IMR-90 (cell line): ENCODE results near the gene DEFB110. TPM values are rescaled to one million over a fixed set of nuclear protein-coding genes. Genes with fewer than 3 reads are reported as not detected.

Experiments
- ATAC-seq: fragments of 200-7000 bp; cut with Tn5 transposase; 2 replicates; pipeline ENCODE4 v1.9.1; 2020; ENCODE audit warnings: low read depth, mild to moderate bottlenecking, moderate library complexity
- BruUV-seq: library from RNA; stranded (reverse); fragments of 400-500 nt; replicated peaks from 2 replicates; lab custom pipeline; 2021; lab: Mats Ljungman, UMichigan
- CTCF ChIA-PET: fragments of 300-600 bp; formaldehyde crosslinking; extraction: SDS; loops from one replicate; lab custom pipeline; 2021; ENCODE audit warnings: antibody characterized with exemption; lab: Yijun Ruan, JAX
- POLR2A ChIA-PET: fragments of 300-600 bp; sonication (Branson Sonifier 250); formaldehyde crosslinking; loops from one replicate; lab custom pipeline; 2022; ENCODE audit warnings: antibody characterized with exemption; ENCODE audit not compliant: unreplicated experiment; lab: Charles Lee
- DNase-seq: peaks from one replicate; pipeline ENCODE4 v3.0.0; 2013
- H2AFZ ChIP-seq: replicated peaks from 2 replicates; pipeline ENCODE3; 2013; ENCODE audit warnings: low read length, mild to moderate bottlenecking; ENCODE audit not compliant: poor library complexity
- H2AK5ac ChIP-seq: 2 replicates; pipeline ENCODE4 v1.6.1; 2013; ENCODE audit warnings: low read depth, low read length, inconsistent platforms
- H2AK9ac ChIP-seq: replicated peaks from 2 replicates; pipeline ENCODE3; 2013; ENCODE audit warnings: mild to moderate bottlenecking, low read depth, low read length, moderate library complexity; ENCODE audit not compliant: poor library complexity
- H2BK120ac ChIP-seq: 2 replicates; pipeline ENCODE4 v1.6.1; 2013; ENCODE audit warnings: low read depth, low read length, inconsistent platforms
- H2BK15ac ChIP-seq: 3 replicates; pipeline ENCODE4 v1.6.1; 2013; ENCODE audit warnings: low read depth, low read length, inconsistent platforms
- H2BK20ac ChIP-seq: 2 replicates; pipeline ENCODE4 v1.6.1; 2013; ENCODE audit warnings: low read depth, mild to moderate bottlenecking, inconsistent platforms, low read length, moderate library complexity
- H2BK5ac ChIP-seq: 2 replicates; pipeline ENCODE4 v1.6.1; 2013; ENCODE audit warnings: mild to moderate bottlenecking, low read depth, low read length, inconsistent platforms; ENCODE audit not compliant: poor library complexity, severe bottlenecking
- H3K14ac ChIP-seq: replicated peaks from 2 replicates; pipeline ENCODE4 v1.6.1; 2013; ENCODE audit warnings: low read depth, low read length, inconsistent platforms
- H3K18ac ChIP-seq: 2 replicates; pipeline ENCODE4 v1.6.1; 2013; ENCODE audit warnings: low read depth, low read length, control low read depth
- H3K23ac ChIP-seq: 2 replicates; pipeline ENCODE4 v1.6.1; 2013; ENCODE audit warnings: low read depth, low read length, inconsistent platforms
- H3K27ac ChIP-seq: 2 replicates; pipeline ENCODE4 v1.5.1; 2013; ENCODE audit warnings: mild to moderate bottlenecking, control low read depth, low read length; ENCODE audit not compliant: insufficient read depth
- H3K27me3 ChIP-seq: 2 replicates; pipeline ENCODE4 v1.6.1; 2013; ENCODE audit warnings: low read length; ENCODE audit not compliant: control insufficient read depth, insufficient read depth
- H3K36me3 ChIP-seq: 2 replicates; pipeline ENCODE4 v1.6.1; 2013; ENCODE audit warnings: low read length, mixed read lengths; ENCODE audit not compliant: control insufficient read depth, insufficient read depth
- H3K4ac ChIP-seq: 2 replicates; pipeline ENCODE4 v1.6.1; 2013; ENCODE audit warnings: low read depth, low read length, inconsistent platforms
- H3K4me1 ChIP-seq: 2 replicates; pipeline ENCODE4 v1.6.1; 2013; ENCODE audit warnings: low read length, mixed read lengths; ENCODE audit not compliant: control insufficient read depth, insufficient read depth
- H3K4me2 ChIP-seq: 2 replicates; pipeline ENCODE4 v1.6.1; 2013; ENCODE audit warnings: low read depth, mild to moderate bottlenecking, control low read depth, low read length, moderate library complexity
- H3K4me3 ChIP-seq: 2 replicates; pipeline ENCODE4 v1.5.1; 2013; ENCODE audit warnings: low read depth, mild to moderate bottlenecking, control low read depth, low read length, moderate library complexity; ENCODE audit not compliant: insufficient read depth
- H3K56ac ChIP-seq: 2 replicates; pipeline ENCODE4 v1.6.1; 2013; ENCODE audit warnings: low read length, inconsistent platforms; ENCODE audit not compliant: insufficient read depth; ENCODE audit errors: extremely low read depth
- H3K79me1 ChIP-seq, 2 experiments: 2 replicates each; pipeline ENCODE4 v1.6.1; 2013; ENCODE audit warnings: low read length in 2 of 2, inconsistent platforms in 1 of 2, low read depth in 1 of 2
- H3K9ac ChIP-seq: 2 replicates; pipeline ENCODE4 v1.6.1; 2013; ENCODE audit warnings: low read depth, low read length, control low read depth
- H3K9me1 ChIP-seq: 2 replicates; pipeline ENCODE4 v1.6.1; 2013; ENCODE audit warnings: low read length, inconsistent platforms; ENCODE audit not compliant: insufficient read depth
- H3K9me3 ChIP-seq: 2 replicates; pipeline ENCODE4 v1.6.1; 2013; ENCODE audit warnings: low read length; ENCODE audit not compliant: control insufficient read depth, insufficient read depth
- H4K20me1 ChIP-seq: 2 replicates; pipeline ENCODE4 v1.6.1; 2013; ENCODE audit warnings: low read length, inconsistent platforms; ENCODE audit not compliant: insufficient read depth
- H4K5ac ChIP-seq: 2 replicates; pipeline ENCODE4 v1.6.1; 2013; ENCODE audit warnings: mild to moderate bottlenecking, low read depth, low read length, control low read depth
- H4K8ac ChIP-seq, 2 experiments: 2 replicates each; pipeline ENCODE4 v1.6.1; 2013; ENCODE audit warnings: low read depth in 2 of 2, low read length in 2 of 2, control low read depth in 1 of 2, inconsistent platforms in 1 of 2
- H4K91ac ChIP-seq: 2 replicates; pipeline ENCODE4 v1.6.1; 2013; ENCODE audit warnings: low read depth, low read length, inconsistent platforms; ENCODE audit not compliant: insufficient read depth
- WGBS, 2 experiments: methylation state at CpG; one replicate each; pipeline versions ENCODE4 v1.1.5 to v1.1.7; 2013; ENCODE audit warnings: missing lambda C conversion rate in 2 of 2; ENCODE audit not compliant: insufficient read length in 1 of 2; ENCODE audit errors: extremely low coverage in 2 of 2; 5-methylcytosine and 5-hydroxymethylcytosine counted together
- dilution Hi-C: fragments of 300-500 bp; cut with HindIII; formaldehyde crosslinking; loops from one replicate; pipeline ENCODE4 v1.14.3; 2018; ENCODE audit warnings: low sequenced_read_pairs; ENCODE audit not compliant: unreplicated experiment
- in situ Hi-C: fragments of 300-500 bp; cut with MboI; formaldehyde crosslinking; loops from 3 replicates; pipeline ENCODE4 v1.14.3; 2019; ENCODE audit warnings: low sequenced_read_pairs, inconsistent platforms, mixed read lengths
- intact Hi-C: fragments of 100-400 bp; cut with micrococcal nuclease; formaldehyde crosslinking; loops from 2 replicates; pipeline ENCODE4 v1.10.0; 2022
- polyA plus RNA-seq, 3 experiments: library from polyadenylated mRNA; depleted of rRNA; stranded (reverse); fragments of >200 nt; gene quantifications; 2 replicates each; pipeline ENCODE4 v1.2.3, GENCODE V29; 2012; ENCODE audit warnings: low replicate concordance in 1 of 3
- total RNA-seq: library from RNA; depleted of rRNA; stranded (reverse); fragments of >200 nt; gene quantifications from 2 replicates; pipeline ENCODE4 v1.2.3, GENCODE V29; 2012
- TF ChIP-seq, protein P1 (sequence below): fragments of 150-350 bp; IDR thresholded peaks from 2 replicates; pipeline ENCODE4 v1.6.1; 2017; ENCODE audit warnings: mild to moderate bottlenecking, antibody characterized with exemption, low read length, low read depth
- TF ChIP-seq, protein P2 (sequence below): conservative IDR thresholded peaks from 2 replicates; pipeline ENCODE4 v1.5.1; 2012; ENCODE audit warnings: mild to moderate bottlenecking, low read depth, low read length, improper control_type of control experiment

DEFB110 gene
- total and polyA plus RNA-seq, 2 of the 4 experiments (the other 2 are of a cell fraction): not detected

- intact Hi-C loops: no loop called here
- Histone ChIP-seq H2BK120ac (no peak overlapping the region), H4K91ac (no peak overlapping the region), H3K36me3 (no peaks in the 10 kb centered on the region), H3K27ac (no peak overlapping the region), H2AFZ (no peak overlapping the region), H3K18ac (no peak overlapping the region), H2AK9ac (no peak overlapping the region), H2AK5ac (no peak overlapping the region), H3K23ac (no peak overlapping the region), H4K5ac (no peak overlapping the region), H3K9me1 (no peaks in the 10 kb centered on the region), H3K4me2 (no peak overlapping the region), H3K4me1 (no peaks in the 10 kb centered on the region), H2BK15ac (no peak overlapping the region), H2BK5ac (no peak overlapping the region), H3K9ac (no peak overlapping the region), H3K9me3 (no peaks in the 10 kb centered on the region), H3K14ac (no peak overlapping the region), H3K4ac (no peak overlapping the region), H3K27me3 (no peaks in the 10 kb centered on the region), H3K56ac (no peak overlapping the region), H3K4me3 (no peak overlapping the region), H3K79me1 (no peaks in the 10 kb centered on the region), H2BK20ac (no peak overlapping the region), H4K20me1 (no peaks in the 10 kb centered on the region), H4K8ac (no peak overlapping the region)
- in situ Hi-C loops: no loop called here
- WGBS, 2 experiments: no CpG with 5 or more reads among the region's 18 CpGs
- dilution Hi-C loops: no loop called here
- ATAC-seq: no peak
- POLR2A ChIA-PET: no interaction called here
- TF ChIP-seq, protein P1, sequence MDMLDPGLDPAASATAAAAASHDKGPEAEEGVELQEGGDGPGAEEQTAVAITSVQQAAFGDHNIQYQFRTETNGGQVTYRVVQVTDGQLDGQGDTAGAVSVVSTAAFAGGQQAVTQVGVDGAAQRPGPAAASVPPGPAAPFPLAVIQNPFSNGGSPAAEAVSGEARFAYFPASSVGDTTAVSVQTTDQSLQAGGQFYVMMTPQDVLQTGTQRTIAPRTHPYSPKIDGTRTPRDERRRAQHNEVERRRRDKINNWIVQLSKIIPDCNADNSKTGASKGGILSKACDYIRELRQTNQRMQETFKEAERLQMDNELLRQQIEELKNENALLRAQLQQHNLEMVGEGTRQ: no peak
- TF ChIP-seq, protein P2, sequence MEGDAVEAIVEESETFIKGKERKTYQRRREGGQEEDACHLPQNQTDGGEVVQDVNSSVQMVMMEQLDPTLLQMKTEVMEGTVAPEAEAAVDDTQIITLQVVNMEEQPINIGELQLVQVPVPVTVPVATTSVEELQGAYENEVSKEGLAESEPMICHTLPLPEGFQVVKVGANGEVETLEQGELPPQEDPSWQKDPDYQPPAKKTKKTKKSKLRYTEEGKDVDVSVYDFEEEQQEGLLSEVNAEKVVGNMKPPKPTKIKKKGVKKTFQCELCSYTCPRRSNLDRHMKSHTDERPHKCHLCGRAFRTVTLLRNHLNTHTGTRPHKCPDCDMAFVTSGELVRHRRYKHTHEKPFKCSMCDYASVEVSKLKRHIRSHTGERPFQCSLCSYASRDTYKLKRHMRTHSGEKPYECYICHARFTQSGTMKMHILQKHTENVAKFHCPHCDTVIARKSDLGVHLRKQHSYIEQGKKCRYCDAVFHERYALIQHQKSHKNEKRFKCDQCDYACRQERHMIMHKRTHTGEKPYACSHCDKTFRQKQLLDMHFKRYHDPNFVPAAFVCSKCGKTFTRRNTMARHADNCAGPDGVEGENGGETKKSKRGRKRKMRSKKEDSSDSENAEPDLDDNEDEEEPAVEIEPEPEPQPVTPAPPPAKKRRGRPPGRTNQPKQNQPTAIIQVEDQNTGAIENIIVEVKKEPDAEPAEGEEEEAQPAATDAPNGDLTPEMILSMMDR: peak; percentile 17; the same call in 1 of the 2 replicates
- DNase-seq: peak; percentile 5
- CTCF ChIA-PET: interaction anchor here (0.7 kb wide), 1 partner anchor 60 kb away, joined by 3 read pairs; no protein-coding TSS in a partner anchor
- BruUV-seq: no TSS peak
Observed at GRCh38 chr6:50030777-50031562, 9.2 kb upstream of the DEFB110 start.
